Fibroblast of the aortic adventitia (primary cell): Measurements from ENCODE around the gene MMP14. TPM values are rescaled to one million over a fixed set of nuclear protein-coding genes. Genes with fewer than 3 reads are reported as not detected.

ENCODE experiments used
- DNase-seq: peaks from one replicate; pipeline ENCODE4 v3.0.0-alpha.2; 2010; ENCODE audit warnings: low read depth
- H3K4me3 ChIP-seq: 2 replicates; pipeline ENCODE4 v1.5.1; 2011; ENCODE audit warnings: low read depth, mild to moderate bottlenecking, control low read depth, low read length, moderate library complexity
- CTCF ChIP-seq: IDR thresholded peaks from 2 replicates; pipeline ENCODE4 v1.5.1; 2011; ENCODE audit warnings: mild to moderate bottlenecking, low read length, control low read depth, inconsistent platforms; ENCODE audit not compliant: insufficient read depth
- small RNA-seq: library from RNA; depleted of rRNA; stranded (forward); fragments of <200 nt; gene quantifications from one replicate; pipeline ENCODE3, GENCODE V24; 2012
- total RNA-seq: library from RNA; depleted of rRNA; stranded (reverse); fragments of >200 nt; gene quantifications from 2 replicates; pipeline ENCODE4 v1.2.3, GENCODE V29; 2012; ENCODE audit warnings: low replicate concordance

Gene MMP14
- total RNA-seq, 1 donor, result 311 TPM

- DNase-seq, result no peak
- H3K4me3 ChIP-seq, result no peak overlapping the region
- TF ChIP-seq CTCF, result no peak
These were observed 59.0 kb downstream of the MMP14 start for GRCh38 chr14:22895402-22895801.

GRCh38 chr14:22896356-22896755 is 60.0 kb downstream of the MMP14 start:
- TF ChIP-seq CTCF, result no peak
- H3K4me3 ChIP-seq, result no peak overlapping the region
- DNase-seq, result no peak

- no peak for DNase-seq
- TF ChIP-seq CTCF, result no peak
- H3K4me3 ChIP-seq, result no peak overlapping the region
These were observed 60.4 kb downstream of the MMP14 start for GRCh38 chr14:22896760-22897159.

GRCh38 chr14:22897357-22897756 is 61.0 kb downstream of the MMP14 start:
- no peak for TF ChIP-seq CTCF
- no peak overlapping the region for H3K4me3 ChIP-seq
- no peak for DNase-seq

Small RNA genes within 50 kb of the gene (small RNA-seq; reads per million reads assigned to genes)
- gene RF00019, result not detected

Other genes with a start within 250 kb of the MMP14 start
- 81.2 and 564 TPM in 2 replicates for gene DAD1, start 247.4 kb upstream of the MMP14 start, total RNA-seq
- 24.3 and 48.6 TPM in 2 replicates for gene ABHD4, start 238.3 kb upstream of the MMP14 start, total RNA-seq
- not detected in 2 replicates for gene OR6J1, start 192.2 kb upstream of the MMP14 start, total RNA-seq
- gene OXA1L, start 69.9 kb upstream of the MMP14 start, total RNA-seq, result 50.9 and 66.4 TPM in 2 replicates
- gene SLC7A7, start 21.1 kb upstream of the MMP14 start, total RNA-seq, result 2.5 and 16.5 TPM in 2 replicates
- 14.2 and 69.9 TPM in 2 replicates for gene MRPL52, start 6.7 kb upstream of the MMP14 start, total RNA-seq
- 104 and 107 TPM in 2 replicates for gene LRP10, start 35.2 kb downstream of the MMP14 start, total RNA-seq
- gene REM2, start 46.6 kb downstream of the MMP14 start, total RNA-seq, result 0.09 TPM in 1 of 2 replicates, not detected in the other
- gene RBM23, start 82.6 kb downstream of the MMP14 start, total RNA-seq, result 48.7 and 101 TPM in 2 replicates
- 23.0 and 53.5 TPM in 2 replicates for gene PRMT5, start 92.8 kb downstream of the MMP14 start, total RNA-seq
- 29.3 and 31.2 TPM in 2 replicates for gene HAUS4, start 120.5 kb downstream of the MMP14 start, total RNA-seq
- 14.6 and 47.6 TPM in 2 replicates for gene AJUBA, start 146.0 kb downstream of the MMP14 start, total RNA-seq
- 7.0 and 8.1 TPM in 2 replicates for gene C14orf93, start 173.6 kb downstream of the MMP14 start, total RNA-seq
- gene PSMB5, start 198.3 kb downstream of the MMP14 start, total RNA-seq, result 164 and 176 TPM in 2 replicates
- gene PSMB11, start 205.6 kb downstream of the MMP14 start, total RNA-seq, result not detected in 2 replicates
- gene CDH24, start 220.9 kb downstream of the MMP14 start, total RNA-seq, result 2.4 and 3.7 TPM in 2 replicates